ENCODE measurements around the gene CCDC175.

DNA sequence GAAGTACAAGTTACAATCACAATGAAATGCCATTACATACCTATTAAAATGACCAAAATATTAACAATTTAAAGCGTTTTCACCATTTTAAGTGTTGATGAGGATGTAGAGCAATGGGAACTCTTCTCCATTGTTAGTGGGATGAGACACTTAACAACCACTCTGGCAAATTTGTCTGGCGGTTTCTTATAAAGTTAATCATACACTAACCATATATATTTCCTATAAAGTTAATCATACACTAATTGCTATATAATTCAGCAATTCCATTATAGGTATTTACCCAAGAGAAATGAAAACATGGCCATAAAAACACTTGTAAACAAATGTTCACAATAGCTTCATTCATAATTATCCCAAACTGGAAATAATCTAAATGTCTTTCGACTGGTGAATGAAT is 56.4 kb downstream of the CCDC175 start:
- TF ChIP-seq POLR2AphosphoS5 (IDR thresholded peaks at IDR 0.05; ENCODE audit: low read depth, low read length): no peak
- TF ChIP-seq SIN3A (IDR thresholded peaks at IDR 0.05; ENCODE audit: borderline replicate concordance, insufficient read depth, low read length): no peak
- TF ChIP-seq, protein P1, sequence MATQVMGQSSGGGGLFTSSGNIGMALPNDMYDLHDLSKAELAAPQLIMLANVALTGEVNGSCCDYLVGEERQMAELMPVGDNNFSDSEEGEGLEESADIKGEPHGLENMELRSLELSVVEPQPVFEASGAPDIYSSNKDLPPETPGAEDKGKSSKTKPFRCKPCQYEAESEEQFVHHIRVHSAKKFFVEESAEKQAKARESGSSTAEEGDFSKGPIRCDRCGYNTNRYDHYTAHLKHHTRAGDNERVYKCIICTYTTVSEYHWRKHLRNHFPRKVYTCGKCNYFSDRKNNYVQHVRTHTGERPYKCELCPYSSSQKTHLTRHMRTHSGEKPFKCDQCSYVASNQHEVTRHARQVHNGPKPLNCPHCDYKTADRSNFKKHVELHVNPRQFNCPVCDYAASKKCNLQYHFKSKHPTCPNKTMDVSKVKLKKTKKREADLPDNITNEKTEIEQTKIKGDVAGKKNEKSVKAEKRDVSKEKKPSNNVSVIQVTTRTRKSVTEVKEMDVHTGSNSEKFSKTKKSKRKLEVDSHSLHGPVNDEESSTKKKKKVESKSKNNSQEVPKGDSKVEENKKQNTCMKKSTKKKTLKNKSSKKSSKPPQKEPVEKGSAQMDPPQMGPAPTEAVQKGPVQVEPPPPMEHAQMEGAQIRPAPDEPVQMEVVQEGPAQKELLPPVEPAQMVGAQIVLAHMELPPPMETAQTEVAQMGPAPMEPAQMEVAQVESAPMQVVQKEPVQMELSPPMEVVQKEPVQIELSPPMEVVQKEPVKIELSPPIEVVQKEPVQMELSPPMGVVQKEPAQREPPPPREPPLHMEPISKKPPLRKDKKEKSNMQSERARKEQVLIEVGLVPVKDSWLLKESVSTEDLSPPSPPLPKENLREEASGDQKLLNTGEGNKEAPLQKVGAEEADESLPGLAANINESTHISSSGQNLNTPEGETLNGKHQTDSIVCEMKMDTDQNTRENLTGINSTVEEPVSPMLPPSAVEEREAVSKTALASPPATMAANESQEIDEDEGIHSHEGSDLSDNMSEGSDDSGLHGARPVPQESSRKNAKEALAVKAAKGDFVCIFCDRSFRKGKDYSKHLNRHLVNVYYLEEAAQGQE (IDR thresholded peaks at IDR 0.05; ENCODE audit: insufficient read depth in 1 of 2, low read depth in 2 of 2, low read length in 2 of 2): no peak
